H9 (cell line): ENCODE data around the gene ISG20. TPM values are rescaled to one million over a fixed set of nuclear protein-coding genes. Genes with fewer than 3 reads are reported as not detected.

ENCODE experiments used
- DNase-seq: peaks from one replicate; pipeline ENCODE4 v3.0.0-alpha.2; 2017
- H2AFZ ChIP-seq: one replicate; pipeline ENCODE4 v1.6.1; 2013; ENCODE audit warnings: mild to moderate bottlenecking, low read length, control low read depth, moderate library complexity
- H2AK5ac ChIP-seq: 2 replicates; pipeline ENCODE4 v1.6.1; 2013; ENCODE audit warnings: low read length, control low read depth, mixed read lengths; ENCODE audit not compliant: insufficient read length
- H2BK120ac ChIP-seq: one replicate; pipeline ENCODE4 v1.6.1; 2013; ENCODE audit warnings: low read depth, mild to moderate bottlenecking, low read length, control low read depth, inconsistent platforms; ENCODE audit not compliant: poor library complexity, severe bottlenecking
- H2BK12ac ChIP-seq: 2 replicates; pipeline ENCODE4 v1.6.1; 2013; ENCODE audit warnings: low read length, control low read depth, mixed read lengths, low read depth; ENCODE audit not compliant: insufficient read length
- H2BK15ac ChIP-seq: 2 replicates; pipeline ENCODE4 v1.6.1; 2013; ENCODE audit warnings: low read depth, low read length, control low read depth
- H2BK20ac ChIP-seq: one replicate; pipeline ENCODE4 v1.6.1; 2013; ENCODE audit warnings: low read depth, mild to moderate bottlenecking, low read length, control low read depth, inconsistent platforms; ENCODE audit not compliant: poor library complexity, severe bottlenecking
- H2BK5ac ChIP-seq: 2 replicates; pipeline ENCODE4 v1.6.1; 2013; ENCODE audit warnings: low read length, control low read depth, mixed read lengths; ENCODE audit not compliant: insufficient read length
- H3K14ac ChIP-seq: 2 replicates; pipeline ENCODE4 v1.6.1; 2013; ENCODE audit warnings: low read length, control low read depth; ENCODE audit not compliant: insufficient read depth
- H3K18ac ChIP-seq: 2 replicates; pipeline ENCODE4 v1.6.1; 2013; ENCODE audit warnings: low read depth, mild to moderate bottlenecking, mixed read lengths, low read length, control low read depth; ENCODE audit not compliant: insufficient read length
- H3K23ac ChIP-seq: 2 replicates; pipeline ENCODE4 v1.6.1; 2013; ENCODE audit warnings: low read length, control low read depth, mixed read lengths, low read depth; ENCODE audit not compliant: insufficient read length
- H3K23me2 ChIP-seq: 2 replicates; pipeline ENCODE4 v1.6.1; 2013; ENCODE audit warnings: low read depth, mild to moderate bottlenecking, mixed read lengths, low read length, control low read depth; ENCODE audit not compliant: insufficient read length, poor library complexity, severe bottlenecking
- H3K27ac ChIP-seq: 2 replicates; pipeline ENCODE4 v1.5.1; 2013; ENCODE audit warnings: low read length, control low read depth, mixed read lengths, low read depth; ENCODE audit not compliant: insufficient read length
- H3K27me3 ChIP-seq: 2 replicates; pipeline ENCODE4 v1.6.1; 2013; ENCODE audit warnings: low read length, control low read depth, inconsistent platforms; ENCODE audit not compliant: insufficient read depth
- H3K4ac ChIP-seq: 2 replicates; pipeline ENCODE4 v1.6.1; 2013; ENCODE audit warnings: low read depth, mild to moderate bottlenecking, control low read depth, inconsistent platforms, low read length, moderate library complexity
- H3K4me1 ChIP-seq: 2 replicates; pipeline ENCODE4 v1.6.1; 2013; ENCODE audit warnings: low read length, control low read depth, inconsistent platforms; ENCODE audit not compliant: insufficient read depth
- H3K4me2 ChIP-seq: 2 replicates; pipeline ENCODE4 v1.6.1; 2013; ENCODE audit warnings: low read length, control low read depth, mixed read lengths; ENCODE audit not compliant: insufficient read length, insufficient read depth
- H3K56ac ChIP-seq: 2 replicates; pipeline ENCODE4 v1.6.1; 2013; ENCODE audit warnings: low read depth, mild to moderate bottlenecking, mixed read lengths, low read length, control low read depth; ENCODE audit not compliant: insufficient read length
- H3K79me1 ChIP-seq: 2 replicates; pipeline ENCODE4 v1.6.1; 2013; ENCODE audit warnings: low read depth, mild to moderate bottlenecking, moderate library complexity, low read length, control low read depth, inconsistent platforms; ENCODE audit not compliant: insufficient read depth, poor library complexity, severe bottlenecking
- H3K79me2 ChIP-seq: 2 replicates; pipeline ENCODE4 v1.6.1; 2013; ENCODE audit warnings: low read length, control low read depth, inconsistent platforms; ENCODE audit not compliant: insufficient read depth
- H3K9ac ChIP-seq: 2 replicates; pipeline ENCODE4 v1.6.1; 2013; ENCODE audit warnings: low read length, control low read depth, mixed read lengths; ENCODE audit not compliant: insufficient read length; ENCODE audit errors: extremely low read depth
- H3K9me3 ChIP-seq: one replicate; pipeline ENCODE4 v1.6.1; 2013; ENCODE audit warnings: low read depth, low read length, inconsistent platforms; ENCODE audit not compliant: control insufficient read depth
- H3T11ph ChIP-seq: one replicate; pipeline ENCODE4 v1.6.1; 2013; ENCODE audit warnings: mild to moderate bottlenecking, low read length, control low read depth, inconsistent platforms
- H4K20me1 ChIP-seq: one replicate; pipeline ENCODE4 v1.6.1; 2013; ENCODE audit not compliant: control insufficient read depth, insufficient read length, insufficient read depth
- H4K5ac ChIP-seq: 2 replicates; pipeline ENCODE4 v1.6.1; 2013; ENCODE audit warnings: low read depth, mild to moderate bottlenecking, mixed read lengths, low read length, control low read depth; ENCODE audit not compliant: insufficient read length
- H4K8ac ChIP-seq: replicated peaks from 2 replicates; pipeline ENCODE4 v1.6.1; 2013; ENCODE audit warnings: low read length, control low read depth, mixed read lengths, low read depth; ENCODE audit not compliant: insufficient read length
- H4K91ac ChIP-seq: 2 replicates; pipeline ENCODE4 v1.6.1; 2013; ENCODE audit warnings: low read depth, mild to moderate bottlenecking, moderate library complexity, mixed read lengths, low read length, control low read depth; ENCODE audit not compliant: insufficient read length
- H3K27ac Mint-ChIP-seq, 3 experiments: 2 replicates in 2 of 3; 3 replicates in 1 of 3; pipeline ENCODE4 v1.8.0; 2020 to 2021; ENCODE audit warnings: mixed read lengths in 3 of 3, mild to moderate bottlenecking in 1 of 3, moderate library complexity in 1 of 3
- H3K27me3 Mint-ChIP-seq: 2 replicates; pipeline ENCODE4 v1.8.0; 2021; ENCODE audit warnings: low read depth, mild to moderate bottlenecking, moderate library complexity, mixed read lengths
- H3K36me3 Mint-ChIP-seq, 3 experiments: 2 replicates in 2 of 3; 3 replicates in 1 of 3; pipeline ENCODE4 v1.8.0; 2020 to 2021; ENCODE audit warnings: low read depth in 3 of 3, mixed read lengths in 3 of 3; ENCODE audit not compliant: insufficient read depth in 1 of 3
- H3K4me1 Mint-ChIP-seq, 2 experiments: 2 replicates each; pipeline ENCODE4 v1.8.0; 2020; ENCODE audit warnings: mixed read lengths in 2 of 2
- H3K4me3 Mint-ChIP-seq, 2 experiments: 2 replicates in 1 of 2; 3 replicates in 1 of 2; pipeline ENCODE4 v1.8.0; 2020 to 2021; ENCODE audit warnings: mild to moderate bottlenecking in 2 of 2, mixed read lengths in 2 of 2, moderate library complexity in 1 of 2
- H3K9me3 Mint-ChIP-seq, 2 experiments: 2 replicates in 1 of 2; 3 replicates in 1 of 2; pipeline ENCODE4 v1.8.0; 2020; ENCODE audit warnings: mild to moderate bottlenecking in 2 of 2, mixed read lengths in 2 of 2, moderate library complexity in 1 of 2
- WGBS: extraction: QIAGEN DNeasy Blood & Tissue Kit; methylation state at CpG from one replicate; pipeline ENCODE4 v1.1.7; 2013; ENCODE audit warnings: missing lambda C conversion rate, low lambda C conversion rate, mixed read lengths; ENCODE audit not compliant: insufficient read length; ENCODE audit errors: extremely low coverage; 5-methylcytosine and 5-hydroxymethylcytosine counted together
- total RNA-seq: library from RNA; stranded (reverse); gene quantifications from 2 replicates; pipeline ENCODE4 v1.2.1, GENCODE V29; 2021
- TF ChIP-seq, protein P1 (sequence below): fragments of 200-600 bp; sonication (generic); conservative IDR thresholded peaks from 3 replicates; pipeline ENCODE4 v1.8.0; 2021; ENCODE audit warnings: antibody characterized with exemption, mild to moderate bottlenecking

Gene ISG20
- total RNA-seq, 1 experiment from 2014 or later, result 7.4 TPM

DNA sequence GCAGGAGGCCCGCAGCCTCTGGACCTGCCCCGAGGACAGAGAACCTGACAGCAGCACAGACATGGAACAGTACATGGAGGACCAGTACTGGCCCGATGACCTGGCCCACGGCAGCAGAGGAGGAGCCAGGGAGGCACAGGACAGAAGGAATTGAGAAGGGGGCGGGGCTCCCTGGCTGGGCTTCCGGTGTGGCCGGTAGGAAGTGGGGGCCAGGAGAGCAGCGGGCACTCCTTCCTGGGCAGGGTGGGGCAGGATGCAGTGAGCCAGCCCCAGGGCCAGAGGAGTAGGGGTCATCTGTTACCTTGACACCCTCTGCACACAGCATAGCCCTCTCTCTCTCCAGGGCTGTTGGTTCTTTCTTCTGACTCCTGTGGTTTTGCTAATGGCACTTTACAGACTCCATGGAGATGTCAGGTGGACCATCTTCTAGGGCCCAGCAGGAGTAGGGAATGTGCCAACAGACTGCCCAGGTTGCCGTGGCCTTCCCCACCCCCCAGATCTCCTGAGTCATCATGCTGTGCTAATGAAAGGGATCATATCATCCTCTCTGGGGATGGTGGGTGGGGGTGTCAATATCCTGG, 8.6 kb upstream of the ISG20 start:
- Mint-ChIP-seq H3K36me3 (peaks cover 48 to 89% (median 77%) of the 10 kb centered on the region in 3 experiments; a peak in 6 of 7 replicates), H3K27me3 (no peaks in the 10 kb centered on the region), H3K27ac (peak overlapping the region; percentile 56 to 73 (median 73); a peak in 6 of 7 replicates), H3K4me3 (no peak overlapping the region), H3K9me3 (no peaks in the 10 kb centered on the region), H3K4me1 (peaks cover 7 to 15% of the 10 kb centered on the region in 2 experiments)
- no peaks in the 10 kb centered on the region for H3K27me3 ChIP-seq
- H3K27ac ChIP-seq, result no peak overlapping the region
- H4K5ac ChIP-seq, result no peak overlapping the region
- no peak overlapping the region for H3T11ph ChIP-seq
- no peak overlapping the region for H3K4me2 ChIP-seq
- no peaks in the 10 kb centered on the region for H3K9me3 ChIP-seq
- H3K18ac ChIP-seq, result no peak overlapping the region
- no CpG with 5 or more reads among the region's 9 CpGs for WGBS
- no peak overlapping the region for H3K4ac ChIP-seq
- peaks cover 22% of the 10 kb centered on the region; the same call in 1 of the 2 replicates for H3K79me2 ChIP-seq
- peaks cover 8% of the 10 kb centered on the region for H3K79me1 ChIP-seq
- no peak overlapping the region for H2BK15ac ChIP-seq
- no peak overlapping the region for H4K8ac ChIP-seq
- no peak overlapping the region for H2BK5ac ChIP-seq
- TF ChIP-seq, protein P1, sequence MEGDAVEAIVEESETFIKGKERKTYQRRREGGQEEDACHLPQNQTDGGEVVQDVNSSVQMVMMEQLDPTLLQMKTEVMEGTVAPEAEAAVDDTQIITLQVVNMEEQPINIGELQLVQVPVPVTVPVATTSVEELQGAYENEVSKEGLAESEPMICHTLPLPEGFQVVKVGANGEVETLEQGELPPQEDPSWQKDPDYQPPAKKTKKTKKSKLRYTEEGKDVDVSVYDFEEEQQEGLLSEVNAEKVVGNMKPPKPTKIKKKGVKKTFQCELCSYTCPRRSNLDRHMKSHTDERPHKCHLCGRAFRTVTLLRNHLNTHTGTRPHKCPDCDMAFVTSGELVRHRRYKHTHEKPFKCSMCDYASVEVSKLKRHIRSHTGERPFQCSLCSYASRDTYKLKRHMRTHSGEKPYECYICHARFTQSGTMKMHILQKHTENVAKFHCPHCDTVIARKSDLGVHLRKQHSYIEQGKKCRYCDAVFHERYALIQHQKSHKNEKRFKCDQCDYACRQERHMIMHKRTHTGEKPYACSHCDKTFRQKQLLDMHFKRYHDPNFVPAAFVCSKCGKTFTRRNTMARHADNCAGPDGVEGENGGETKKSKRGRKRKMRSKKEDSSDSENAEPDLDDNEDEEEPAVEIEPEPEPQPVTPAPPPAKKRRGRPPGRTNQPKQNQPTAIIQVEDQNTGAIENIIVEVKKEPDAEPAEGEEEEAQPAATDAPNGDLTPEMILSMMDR, result no peak
- no peak overlapping the region for H2BK120ac ChIP-seq
- no peak overlapping the region for H3K23ac ChIP-seq
- H2BK20ac ChIP-seq, result no peak overlapping the region
- H3K9ac ChIP-seq, result no peak overlapping the region
- H4K91ac ChIP-seq, result no peak overlapping the region
- H3K23me2 ChIP-seq, result no peaks in the 10 kb centered on the region
- no peak overlapping the region for H3K56ac ChIP-seq
- no peaks in the 10 kb centered on the region for H3K4me1 ChIP-seq
- H2BK12ac ChIP-seq, result no peak overlapping the region
- H4K20me1 ChIP-seq, result peaks cover 5% of the 10 kb centered on the region
- H2AK5ac ChIP-seq, result no peak overlapping the region
- no peak for DNase-seq
- H3K14ac ChIP-seq, result no peak overlapping the region
- H2AFZ ChIP-seq, result no peak overlapping the region
